COR-L47 (cell line): Measurements from ENCODE around the gene CASP14.
"Not testable (repeated sequence)": the region's sequence is repeated elsewhere in the genome, so short reads cannot be mapped to it uniquely, and the experiment has no call there.

Experiments
- DNase-seq: peaks from one replicate; lab custom pipeline; 2025; lab: John Stamatoyannopoulos, UW

The CASP14 gene

DNA sequence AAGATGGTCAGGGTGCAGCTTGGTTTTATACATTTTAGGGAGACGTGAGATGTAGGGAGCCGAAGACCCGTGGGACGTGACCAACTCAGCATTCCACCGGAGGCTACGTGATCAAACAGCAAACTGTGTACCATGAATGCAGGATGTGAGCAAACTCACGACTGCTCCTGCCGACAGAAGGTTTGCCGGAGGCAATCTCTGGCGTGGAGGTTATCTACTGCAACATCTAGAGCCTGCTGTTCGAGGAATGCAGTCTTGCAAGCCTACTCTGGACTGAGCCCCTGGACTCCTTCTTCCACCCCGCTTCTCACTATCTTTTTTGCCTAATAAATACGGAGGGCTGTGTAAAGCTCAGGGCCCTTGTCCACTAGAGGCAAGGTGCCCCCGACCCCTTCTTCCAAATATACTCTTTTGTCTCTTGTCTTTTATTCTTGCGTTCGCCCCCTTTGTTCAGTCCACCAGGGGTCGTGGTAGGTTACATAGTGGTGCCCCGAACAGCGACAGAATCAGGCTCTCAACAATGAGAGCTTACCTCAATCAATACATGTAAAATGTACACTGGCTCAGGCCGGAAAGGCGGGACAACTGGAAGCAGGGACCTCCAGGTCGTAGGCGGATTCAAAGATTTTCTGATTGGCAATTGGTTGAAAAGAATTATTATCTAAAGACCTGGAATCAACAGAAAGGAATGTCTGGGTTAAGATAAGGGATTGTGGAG is 23.8 kb downstream of the CASP14 start:
- DNase-seq, result no peak

DNA sequence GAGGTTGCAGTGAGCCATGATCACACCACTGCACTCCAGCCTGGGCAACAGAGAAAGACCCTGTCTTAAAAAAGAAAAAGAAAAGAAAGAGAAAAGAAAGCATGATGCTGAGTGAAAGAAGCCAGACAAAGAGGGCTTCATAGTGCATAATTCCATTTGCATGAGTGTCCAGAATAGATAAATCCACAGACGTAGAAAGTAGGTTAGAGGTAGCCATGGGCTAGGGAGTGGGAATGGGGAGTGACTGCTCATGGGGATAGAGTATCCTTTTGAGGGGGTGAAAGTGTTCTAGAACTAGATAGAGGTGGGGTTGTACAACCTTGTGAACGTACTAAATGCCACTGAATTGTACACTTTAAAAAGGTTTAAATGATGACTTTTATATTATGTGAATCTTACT is 25.1 kb downstream of the CASP14 start:
- DNase-seq, result no peak

DNA sequence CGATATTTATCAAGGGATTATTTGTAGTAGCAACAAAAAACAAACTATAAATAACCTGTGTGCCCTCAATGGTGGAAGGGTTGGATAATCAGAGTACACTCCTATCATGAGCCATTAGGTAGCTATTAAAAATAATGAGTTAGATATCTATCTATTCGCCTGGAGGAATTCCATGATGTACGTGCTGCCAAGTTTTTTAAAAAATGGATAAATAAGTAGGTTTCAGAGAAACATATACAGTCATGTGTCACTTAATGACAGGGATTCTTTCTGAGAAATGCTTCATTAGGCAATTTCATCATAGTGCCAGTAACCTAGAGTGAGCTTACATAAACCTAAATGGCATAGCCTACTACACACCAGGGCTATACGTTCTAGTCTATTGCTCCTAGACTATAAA is 26.5 kb downstream of the CASP14 start:
- no peak for DNase-seq

DNA sequence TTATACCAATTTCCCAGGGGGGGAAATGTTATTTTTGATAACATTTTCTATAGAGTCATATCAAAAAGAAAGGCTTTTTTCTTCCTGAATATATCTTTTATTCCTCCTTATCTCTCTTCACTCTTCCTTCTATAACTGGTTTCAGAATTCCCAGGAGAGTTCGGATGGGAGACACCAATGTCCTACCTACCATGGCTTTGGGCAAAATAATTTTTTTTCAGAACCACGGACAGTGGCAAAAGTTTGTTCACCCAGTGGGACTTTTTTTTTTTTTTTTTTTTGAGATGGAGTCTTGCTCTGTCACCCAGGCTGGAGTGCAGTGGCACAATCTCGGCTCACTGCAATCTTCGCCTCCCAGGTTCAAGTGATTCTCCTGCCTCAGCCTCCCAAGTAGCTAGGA is 30.7 kb downstream of the CASP14 start:
- DNase-seq, result not testable (repeated sequence)

DNA sequence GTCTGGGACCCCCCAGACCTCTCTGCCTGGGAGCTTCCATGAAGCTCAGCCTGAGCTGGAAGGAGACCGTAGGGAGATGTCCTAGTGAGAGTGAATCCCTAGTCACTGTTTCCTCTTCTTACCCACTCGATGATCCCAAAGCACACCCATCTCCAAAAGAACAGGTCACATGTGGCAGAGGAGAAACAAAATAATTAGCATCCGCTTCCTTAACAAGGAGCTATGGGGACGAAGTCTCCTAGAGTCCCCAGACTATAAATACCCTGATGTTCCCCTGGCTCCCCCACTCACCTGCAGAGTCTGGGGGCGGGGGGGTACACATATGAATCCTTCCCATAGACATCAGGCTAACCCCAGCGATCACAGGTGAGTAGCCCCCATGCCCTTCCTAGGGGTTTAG is 32.6 kb downstream of the CASP14 start, which contains the start of gene OR1I1:
TSS of gene OR1I1 (plus strand) at position 301 of the 400 bp plus-strand sequence. CDS start 4,855 bp downstream, outside the sequence.
- no peak for DNase-seq

DNA sequence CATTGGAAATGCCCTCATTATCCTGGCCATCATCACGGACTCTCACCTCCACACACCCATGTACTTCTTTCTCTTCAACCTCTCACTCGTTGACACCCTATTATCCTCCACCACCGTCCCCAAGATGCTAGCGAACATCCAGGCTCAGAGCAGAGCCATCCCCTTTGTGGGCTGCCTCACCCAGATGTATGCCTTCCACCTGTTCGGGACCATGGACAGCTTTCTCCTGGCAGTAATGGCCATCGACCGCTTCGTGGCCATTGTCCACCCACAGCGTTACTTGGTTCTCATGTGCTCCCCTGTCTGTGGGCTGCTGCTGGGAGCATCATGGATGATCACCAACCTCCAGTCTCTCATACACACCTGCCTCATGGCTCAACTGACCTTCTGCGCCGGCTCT is 37.9 kb downstream of the CASP14 start:
- no peak for DNase-seq

DNA sequence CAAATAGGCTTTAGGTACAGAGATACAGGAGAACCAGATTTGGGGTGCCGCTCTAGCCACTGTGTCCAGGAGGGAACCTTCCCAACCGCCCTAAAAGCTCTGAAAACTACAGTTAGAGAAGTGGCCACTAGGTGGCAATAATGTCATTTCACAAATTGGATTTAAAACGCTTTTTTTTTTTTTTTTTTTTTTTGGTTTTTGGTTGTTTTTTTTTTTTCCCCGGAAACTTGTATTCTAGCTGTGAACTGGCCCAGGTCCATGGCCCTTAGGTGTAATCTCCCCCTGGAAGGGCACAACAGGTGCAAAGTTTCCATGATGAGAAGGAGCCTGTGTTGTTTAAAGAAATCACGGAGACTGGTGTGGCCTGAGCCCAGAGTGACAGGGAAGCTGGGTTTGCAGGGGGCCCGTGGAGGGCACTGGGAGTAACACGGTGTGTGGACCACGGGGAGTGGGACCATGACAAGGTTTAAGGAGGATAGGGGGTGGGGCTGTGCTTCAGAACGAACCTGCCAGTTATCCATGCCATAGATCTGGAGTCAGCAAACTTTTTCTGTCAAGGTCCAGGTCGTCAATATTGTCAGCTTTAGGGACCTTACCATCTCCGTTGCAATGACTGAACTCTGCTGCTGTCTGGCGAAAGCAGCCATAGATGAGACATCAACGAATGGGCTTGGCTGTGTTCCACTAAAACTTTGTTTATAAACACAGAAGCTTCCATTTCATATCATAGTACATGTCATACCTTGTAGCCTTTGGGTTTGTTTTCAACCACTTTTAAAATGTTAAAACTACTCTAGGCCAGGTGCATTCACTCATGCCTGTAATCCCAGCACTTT is 42.9 kb downstream of the CASP14 start:
- DNase-seq, result peak; percentile 50

DNA sequence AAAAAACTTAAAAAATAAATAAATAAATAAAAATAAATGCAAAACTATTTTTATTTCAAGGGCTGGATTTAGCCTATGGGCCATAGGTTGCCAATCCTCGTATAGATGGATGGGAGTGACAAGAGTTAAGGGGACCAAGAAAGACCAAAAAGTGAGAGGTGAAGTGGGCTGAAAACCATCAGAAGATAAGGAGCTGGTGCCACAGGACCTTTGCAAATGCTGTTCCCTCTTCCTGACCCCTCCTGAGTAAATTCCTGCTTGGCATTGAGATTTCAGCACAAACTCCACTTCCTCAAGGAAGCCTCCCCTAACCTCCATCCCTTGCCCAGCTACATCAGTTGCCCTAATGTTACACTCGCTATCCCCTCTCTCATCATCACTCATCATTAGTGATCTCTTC is 43.7 kb downstream of the CASP14 start:
- no peak for DNase-seq

DNA sequence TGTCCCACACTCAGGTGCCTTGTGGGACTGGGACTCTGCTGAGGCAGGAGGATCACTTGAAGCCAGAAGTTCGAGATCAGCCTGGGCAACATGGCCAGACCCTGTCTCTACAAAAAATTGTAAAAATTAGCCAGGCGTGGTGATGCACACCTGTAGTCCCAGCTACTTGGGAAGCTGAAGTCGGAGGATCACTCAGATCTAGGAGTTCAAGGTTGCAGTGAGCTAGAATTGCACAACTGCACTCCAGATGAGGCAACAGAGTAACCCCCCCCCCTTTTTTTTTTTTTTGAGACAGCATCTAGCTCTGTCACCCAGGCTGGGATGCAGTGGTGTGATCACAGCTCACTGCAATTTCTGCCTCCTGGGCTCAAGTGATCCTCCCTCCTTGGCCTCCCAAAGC is 46.9 kb downstream of the CASP14 start:
- DNase-seq, result no peak

DNA sequence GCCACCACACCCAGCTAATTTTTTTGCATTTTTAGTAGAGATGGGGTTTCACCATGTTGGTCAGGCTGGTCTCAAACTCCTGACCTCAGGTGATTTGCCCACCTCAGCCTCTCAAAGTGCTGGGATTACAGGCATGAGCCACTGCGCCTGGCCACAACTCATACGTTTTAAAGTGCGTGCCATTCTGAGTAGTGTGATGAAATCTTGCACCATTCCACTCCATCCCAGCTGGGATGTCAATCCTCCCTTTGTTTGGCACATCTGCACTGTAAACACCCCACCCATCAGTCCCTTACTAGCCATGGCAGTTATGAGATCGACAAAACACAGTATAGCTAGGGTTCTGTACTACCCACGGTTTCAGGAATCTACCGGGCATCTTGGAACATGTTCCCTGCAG is 48.7 kb downstream of the CASP14 start:
- not testable (repeated sequence) for DNase-seq

DNA sequence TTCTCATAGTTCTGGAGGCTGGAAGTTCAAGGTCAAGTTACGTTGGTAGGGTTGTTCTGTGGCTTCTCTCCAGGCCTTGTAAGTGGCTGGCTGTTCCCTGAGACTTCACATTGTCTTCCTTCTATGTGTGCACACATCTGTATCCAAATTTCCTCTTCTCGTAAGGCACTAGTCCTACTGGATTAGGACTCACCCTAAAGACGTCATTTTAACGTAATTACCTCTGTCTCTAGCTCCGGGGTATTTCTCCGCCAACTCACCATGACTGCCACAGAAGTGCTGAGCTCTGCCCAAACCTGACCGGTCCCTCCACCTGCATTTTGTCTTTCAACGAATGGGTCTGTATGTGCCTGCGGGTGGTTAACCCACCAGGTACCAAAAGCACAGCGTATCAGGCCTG is 49.2 kb downstream of the CASP14 start:
- DNase-seq, result no peak

DNA sequence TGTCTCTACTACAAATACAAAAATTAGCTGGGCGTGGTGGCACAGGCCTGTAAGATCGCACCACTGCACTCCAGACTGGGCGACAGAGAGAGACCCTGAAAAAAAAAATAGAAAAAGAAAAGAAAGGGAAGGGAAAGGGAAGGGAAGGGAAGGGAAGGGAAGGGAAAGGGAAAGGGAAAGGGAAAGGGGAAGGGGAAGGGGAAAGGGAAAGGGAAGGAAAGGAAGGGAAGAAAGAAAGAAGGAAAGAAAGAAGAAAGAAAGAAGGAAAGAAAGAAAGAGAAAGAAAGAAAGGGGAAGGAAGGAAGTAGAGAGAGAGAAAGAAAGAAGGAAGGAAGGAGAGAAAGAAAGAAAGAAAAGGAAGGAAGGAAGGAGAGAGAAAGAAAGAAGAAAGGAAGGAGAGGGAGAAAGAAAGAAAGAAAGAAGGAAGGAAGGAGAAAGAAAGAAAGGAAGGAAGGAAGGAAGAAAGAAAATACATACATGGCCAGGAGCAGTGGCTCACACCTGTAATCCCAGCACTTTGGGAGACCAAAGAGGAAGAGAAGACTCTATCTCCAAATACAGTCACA is 49.8 kb downstream of the CASP14 start:
- DNase-seq, result no peak

DNA sequence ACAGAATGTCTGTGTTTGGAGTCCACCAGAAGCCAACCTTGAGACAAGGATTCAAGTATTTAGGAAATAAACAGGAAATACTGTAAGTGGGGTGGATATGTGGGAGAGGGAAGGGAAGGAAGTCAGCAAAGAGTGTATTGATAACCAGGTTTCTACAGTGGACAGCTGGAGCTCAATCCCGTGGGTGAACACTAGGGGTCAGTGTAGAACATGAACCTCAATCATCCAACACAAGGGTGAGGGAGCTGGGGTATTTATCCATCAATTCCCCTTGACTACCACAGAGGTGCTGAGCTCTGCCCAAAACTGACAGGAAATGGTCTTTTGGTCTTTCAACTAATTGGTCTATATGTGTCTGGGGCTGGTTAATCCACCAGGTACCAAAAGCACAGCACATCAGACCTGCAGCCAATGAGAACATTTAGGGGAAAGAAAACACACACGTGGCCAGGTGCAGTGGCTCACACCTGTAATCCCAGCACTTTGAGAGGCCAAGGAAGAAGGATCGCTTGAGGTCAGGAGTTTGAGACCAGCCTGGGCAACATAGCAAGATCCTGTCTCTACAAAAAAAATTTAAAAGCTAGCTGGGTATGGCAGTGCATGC is 52.3 kb downstream of the CASP14 start:
- no peak for DNase-seq

DNA sequence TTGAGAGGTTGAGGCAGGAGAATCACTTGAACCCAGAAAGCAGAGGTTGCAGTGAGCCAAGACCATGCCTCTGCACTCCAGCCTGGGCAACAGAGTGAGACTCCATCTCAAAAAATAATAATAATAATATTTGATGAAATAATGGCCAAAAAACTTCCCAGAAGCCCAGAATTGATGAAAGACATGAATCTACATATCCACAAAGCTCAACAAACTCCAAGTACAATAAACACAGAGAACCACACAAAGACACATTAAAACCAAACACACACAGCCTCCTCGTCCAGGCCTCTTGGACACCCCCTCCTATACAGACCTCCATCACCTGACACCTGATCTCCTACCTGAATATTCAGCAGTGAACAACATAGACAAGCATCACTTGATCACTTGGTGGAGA is 54.7 kb downstream of the CASP14 start:
- no peak for DNase-seq

DNA sequence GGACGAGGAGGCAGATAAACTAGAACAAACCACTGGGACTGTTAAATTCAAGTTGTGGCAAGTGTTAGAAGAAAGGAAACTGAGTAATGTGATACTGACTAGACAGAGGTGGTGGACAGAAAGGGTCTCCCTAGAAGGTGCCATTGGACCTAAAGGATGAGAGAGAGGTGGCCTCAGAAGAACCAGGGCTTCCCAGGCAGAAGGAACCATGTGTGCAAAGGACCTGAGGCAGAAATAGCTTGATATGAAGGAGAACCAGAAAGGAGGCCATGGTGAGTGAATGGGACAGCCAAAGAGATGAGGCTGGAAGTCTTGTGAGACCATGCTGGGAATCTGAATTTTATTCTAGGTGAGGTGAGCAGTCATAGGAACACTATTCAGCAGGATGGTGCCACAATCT is 55.1 kb downstream of the CASP14 start:
- no peak for DNase-seq

DNA sequence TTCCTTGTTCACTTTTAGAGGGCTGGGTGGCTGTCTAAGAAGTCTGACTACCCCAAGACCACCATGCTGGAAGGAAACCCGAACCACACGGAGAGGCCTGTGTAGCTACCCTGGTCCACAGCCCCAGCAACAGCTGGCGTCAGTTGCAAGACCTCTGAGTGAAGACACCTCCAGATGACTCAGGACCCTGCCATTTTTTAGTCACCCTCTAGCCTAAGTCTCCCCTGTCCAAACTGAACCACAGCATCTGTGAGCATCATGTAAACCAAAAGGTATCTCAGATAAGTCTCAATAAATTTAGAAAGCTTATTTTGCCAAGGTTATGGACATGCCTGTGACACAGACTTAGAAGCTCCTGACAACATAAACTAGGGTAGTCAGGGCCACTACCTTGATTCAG is 55.8 kb downstream of the CASP14 start:
- no peak for DNase-seq

DNA sequence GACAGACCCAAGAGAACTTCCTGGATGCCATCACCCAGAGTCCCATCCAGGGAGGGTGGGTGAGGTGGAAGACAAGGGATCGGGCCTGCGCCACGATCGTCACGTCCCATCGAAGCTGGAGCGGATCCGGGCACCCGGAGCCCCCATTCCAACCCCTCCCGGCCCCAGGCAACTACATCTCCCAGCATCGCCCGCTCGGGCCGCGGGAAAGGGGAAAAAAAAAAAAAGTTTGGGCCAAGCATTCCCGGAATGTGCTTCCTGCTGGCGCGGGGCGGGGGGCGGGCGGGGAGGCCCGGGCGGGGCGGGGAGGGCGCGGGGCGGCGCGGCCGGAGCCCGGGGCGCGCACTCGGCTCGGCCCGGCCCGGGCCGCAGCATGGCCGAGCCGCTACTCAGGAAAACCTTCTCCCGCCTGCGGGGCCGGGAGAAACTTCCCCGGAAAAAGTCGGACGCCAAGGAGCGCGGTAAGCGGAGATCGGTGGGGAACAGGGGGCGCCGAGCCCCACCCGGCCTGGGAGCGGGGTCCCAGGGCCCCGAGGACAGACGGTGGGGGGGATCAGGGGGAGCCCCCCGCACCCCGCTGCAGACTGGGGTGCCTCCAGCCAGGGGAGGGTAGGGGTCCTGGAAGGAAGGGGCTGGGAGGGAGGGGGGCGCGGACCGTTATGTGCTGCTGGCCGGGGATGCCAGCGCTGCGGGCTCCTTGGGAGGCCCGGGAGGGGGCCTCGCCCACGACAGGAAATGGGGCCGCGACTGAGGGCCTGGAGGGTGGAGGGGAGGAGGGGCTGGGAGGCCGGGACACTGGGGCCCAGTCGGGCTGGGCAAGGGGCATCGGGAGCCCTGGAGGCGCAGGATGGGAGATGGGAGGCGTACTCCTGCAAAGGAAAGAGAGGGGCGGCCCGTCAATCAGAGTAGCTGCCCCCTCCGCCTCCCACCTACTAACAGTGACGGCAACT is 58.1 kb downstream of the CASP14 start, which contains the start of gene SYDE1:
TSS of gene SYDE1 (plus strand) at position 341 of the 950 bp plus-strand sequence. CDS start at position 374, 33 bp downstream.
- DNase-seq, result no peak
